Esophagus (tissue), 2 donors: ENCODE data around the gene NKD2. TPM values are rescaled to one million over a fixed set of nuclear protein-coding genes. Genes with fewer than 3 reads are reported as not detected.

ENCODE experiments used
- H3K27ac ChIP-seq, 2 donors: one replicate each; pipeline ENCODE4 v1.5.1; 2013; ENCODE audit warnings: low read depth in 2 of 2, mild to moderate bottlenecking in 2 of 2, inconsistent platforms in 1 of 2, low read length in 1 of 2, moderate library complexity in 1 of 2
- H3K27me3 ChIP-seq, 2 donors: one replicate each; pipeline ENCODE4 v1.6.1; 2013; ENCODE audit warnings: low read length in 2 of 2, control low read depth in 1 of 2, mild to moderate bottlenecking in 1 of 2; ENCODE audit not compliant: insufficient read depth in 2 of 2, control insufficient read depth in 1 of 2
- H3K36me3 ChIP-seq, 2 donors: one replicate each; pipeline ENCODE4 v1.6.1; 2013; ENCODE audit warnings: low read length in 1 of 2; ENCODE audit not compliant: control insufficient read depth in 2 of 2, insufficient read depth in 2 of 2
- H3K4me1 ChIP-seq, 2 donors: one replicate each; pipeline ENCODE4 v1.6.1; 2013; ENCODE audit warnings: low read length in 1 of 2; ENCODE audit not compliant: control insufficient read depth in 2 of 2, insufficient read depth in 2 of 2
- H3K4me3 ChIP-seq, 2 donors: one replicate each; pipeline ENCODE4 v1.5.1; 2013; ENCODE audit warnings: low read length in 2 of 2, mild to moderate bottlenecking in 2 of 2, low read depth in 1 of 2, moderate library complexity in 1 of 2
- H3K9me3 ChIP-seq, 2 donors: one replicate each; pipeline ENCODE4 v1.6.1; 2013; ENCODE audit warnings: mild to moderate bottlenecking in 2 of 2, low read depth in 1 of 2, low read length in 1 of 2, moderate library complexity in 1 of 2; ENCODE audit not compliant: control insufficient read depth in 2 of 2, insufficient read depth in 1 of 2
- WGBS, 2 donors: extraction: QIAGEN DNeasy Blood & Tissue Kit; methylation state at CpG; one replicate each; pipeline ENCODE4 v1.1.7; 2013; 5-methylcytosine and 5-hydroxymethylcytosine counted together
- polyA plus RNA-seq, 2 donors: library from polyadenylated mRNA; stranded (reverse); fragments of 200-250 nt; gene quantifications; one replicate each; pipeline ENCODE4 v1.2.3, GENCODE V29; 2013
- donor health status: healthy with polysubstance abuse.
- donor health status: Bipolar disorder and iron deficiency.

The NKD2 gene
- polyA plus RNA-seq, 2 donors: 4.2 to 4.5 TPM

DNA sequence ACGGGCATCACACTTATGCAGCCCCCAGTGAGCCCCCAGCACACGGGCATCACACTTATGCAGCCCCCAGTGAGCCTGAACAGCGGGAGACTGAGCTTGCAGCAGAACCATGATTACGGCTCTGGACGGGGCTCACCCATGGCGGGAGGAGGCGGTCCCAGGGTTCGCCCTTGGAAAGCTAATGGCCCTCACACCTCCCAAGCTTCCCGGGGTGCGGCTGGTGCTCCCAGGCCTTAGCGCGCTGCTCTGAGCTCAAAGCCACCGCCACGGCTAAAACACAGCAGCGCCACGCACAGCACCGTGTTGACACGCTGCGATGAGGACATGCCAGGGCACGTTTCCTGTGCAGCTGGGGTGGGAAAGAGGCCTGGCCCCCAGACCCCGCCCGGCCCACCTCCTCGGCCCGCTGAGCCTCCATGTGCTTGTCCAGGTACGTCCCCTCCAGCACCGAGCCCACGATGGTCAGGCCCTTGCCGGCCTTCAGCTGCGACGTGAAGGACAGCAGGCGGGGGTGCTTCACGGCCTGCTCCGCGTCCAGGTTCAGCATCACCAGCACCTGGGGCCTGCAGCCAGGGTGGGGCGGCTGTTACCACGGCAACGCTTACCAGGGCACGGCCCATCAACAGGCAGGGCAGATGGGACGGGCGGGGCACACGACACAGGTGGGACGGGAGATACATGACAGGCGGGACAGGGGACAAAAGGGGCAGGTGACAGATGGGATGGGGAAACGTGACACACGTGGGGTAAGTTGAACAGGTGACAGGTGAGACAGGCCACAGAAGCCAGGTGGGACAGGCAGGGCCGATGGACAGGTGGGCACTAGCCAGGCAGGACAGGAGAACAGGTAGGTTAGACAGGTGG, 64.9 kb downstream of the NKD2 start:
- H3K27me3 ChIP-seq: no peaks in the 10 kb centered on the region
- H3K36me3 ChIP-seq: peaks cover 3 to 34% of the 10 kb centered on the region in 2 donors
- H3K4me3 ChIP-seq: no peak overlapping the region
- 86 to 87% methylated on average over 45 to 46 of the region's 46 CpGs for WGBS, 2 donors
- H3K27ac ChIP-seq: no peak overlapping the region
- H3K9me3 ChIP-seq: no peaks in the 10 kb centered on the region
- H3K4me1 ChIP-seq: no peaks in the 10 kb centered on the region

GRCh38 chr5:1074226-1074625, 65.6 kb downstream of the NKD2 start:
- Histone ChIP-seq H3K4me1 (no peaks in the 10 kb centered on the region), H3K4me3 (no peak overlapping the region), H3K9me3 (no peaks in the 10 kb centered on the region), H3K27ac (no peak overlapping the region), H3K27me3 (no peaks in the 10 kb centered on the region), H3K36me3 (peaks cover 3 to 37% of the 10 kb centered on the region in 2 donors)
- WGBS, 2 donors: 90 to 92% methylated on average over 18 of the region's 18 CpGs

GRCh38 chr5:1074816-1075554, 66.4 kb downstream of the NKD2 start:
- Histone ChIP-seq H3K36me3 (peaks cover 3 to 33% of the 10 kb centered on the region in 2 donors), H3K9me3 (no peaks in the 10 kb centered on the region), H3K4me1 (no peaks in the 10 kb centered on the region), H3K4me3 (no peak overlapping the region), H3K27ac (no peak overlapping the region), H3K27me3 (no peaks in the 10 kb centered on the region)
- 90 to 91% methylated on average over 40 of the region's 40 CpGs for WGBS, 2 donors

DNA sequence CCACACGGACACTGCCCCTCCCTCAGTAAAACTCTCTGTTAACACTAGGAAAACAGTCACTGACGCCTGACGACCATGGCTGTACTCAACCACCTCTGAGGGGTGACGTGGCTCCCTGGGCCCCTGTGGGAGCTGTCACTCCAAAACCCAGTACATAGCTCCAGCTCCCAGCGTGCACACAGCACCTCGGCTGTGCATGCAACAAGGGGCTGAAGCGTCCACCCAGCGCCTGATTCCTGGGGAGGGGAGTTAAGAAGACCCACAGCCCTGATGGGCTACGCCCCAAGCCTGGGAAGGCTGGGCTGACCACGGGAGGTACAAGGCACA, 66.9 kb downstream of the NKD2 start:
- H3K9me3 ChIP-seq: no peaks in the 10 kb centered on the region
- H3K4me1 ChIP-seq: no peaks in the 10 kb centered on the region
- no peak overlapping the region for H3K4me3 ChIP-seq
- WGBS, 2 donors: 87 to 89% methylated on average over 10 of the region's 10 CpGs
- H3K36me3 ChIP-seq: peaks cover 3 to 33% of the 10 kb centered on the region in 2 donors
- H3K27ac ChIP-seq: no peak overlapping the region
- no peaks in the 10 kb centered on the region for H3K27me3 ChIP-seq

GRCh38 chr5:1075931-1076330, 67.3 kb downstream of the NKD2 start:
- Histone ChIP-seq H3K9me3 (no peaks in the 10 kb centered on the region), H3K27ac (no peak overlapping the region), H3K36me3 (peaks cover 3 to 33% of the 10 kb centered on the region in 2 donors), H3K4me1 (no peaks in the 10 kb centered on the region), H3K4me3 (no peak overlapping the region), H3K27me3 (no peaks in the 10 kb centered on the region)
- 96 to 97% methylated on average over 17 of the region's 17 CpGs for WGBS, 2 donors

DNA sequence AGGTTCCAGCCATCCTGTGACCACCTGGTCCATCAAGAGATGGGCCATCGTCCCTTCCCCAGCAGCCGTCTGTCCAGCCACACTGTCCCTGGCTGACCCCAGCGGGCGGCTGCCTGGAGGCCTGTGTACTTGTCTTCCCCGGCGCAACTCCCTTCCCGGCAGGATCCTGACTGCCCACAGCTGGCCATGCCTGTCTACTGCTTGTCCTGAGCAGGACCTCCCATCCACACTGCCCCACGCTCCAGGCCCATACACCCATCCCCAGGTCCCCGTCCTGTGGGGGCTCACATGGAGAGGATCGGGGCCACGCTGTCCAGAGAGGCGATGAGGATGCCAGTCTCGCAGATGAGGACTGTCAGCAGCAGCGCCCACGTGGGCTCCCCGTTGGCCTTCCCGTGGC, 67.8 kb downstream of the NKD2 start:
- WGBS, 2 donors: 93 to 94% methylated on average over 17 of the region's 17 CpGs
- no peaks in the 10 kb centered on the region for H3K27me3 ChIP-seq
- H3K36me3 ChIP-seq: peaks cover 3 to 33% of the 10 kb centered on the region in 2 donors
- H3K4me1 ChIP-seq: no peaks in the 10 kb centered on the region
- H3K4me3 ChIP-seq: no peak overlapping the region
- H3K9me3 ChIP-seq: no peaks in the 10 kb centered on the region
- H3K27ac ChIP-seq: no peak overlapping the region

DNA sequence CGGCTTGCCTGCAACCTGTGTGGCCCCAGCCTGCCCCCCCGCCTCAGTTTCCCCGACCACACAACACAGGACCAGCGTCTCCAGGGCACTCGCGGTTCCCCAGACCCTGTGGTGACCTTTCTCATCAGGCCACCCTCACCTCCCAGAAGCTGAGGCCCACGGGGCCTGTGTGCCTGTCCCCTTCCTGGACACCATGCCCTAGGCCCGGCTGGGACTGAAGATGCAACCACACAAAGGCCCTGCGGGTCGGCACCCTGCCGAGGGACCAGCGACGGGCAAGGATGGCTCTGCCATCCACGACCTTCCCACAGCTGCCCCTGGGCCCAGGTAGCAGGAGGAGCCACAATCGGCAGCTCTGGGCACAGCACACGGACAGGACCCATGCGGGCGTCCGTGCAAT, 68.4 kb downstream of the NKD2 start:
- Histone ChIP-seq H3K27ac (no peak overlapping the region), H3K4me1 (no peaks in the 10 kb centered on the region), H3K4me3 (no peak overlapping the region), H3K36me3 (peaks cover 3 to 33% of the 10 kb centered on the region in 2 donors), H3K9me3 (no peaks in the 10 kb centered on the region), H3K27me3 (no peaks in the 10 kb centered on the region)
- WGBS, 2 donors: 91 to 94% methylated on average over 19 of the region's 19 CpGs

DNA sequence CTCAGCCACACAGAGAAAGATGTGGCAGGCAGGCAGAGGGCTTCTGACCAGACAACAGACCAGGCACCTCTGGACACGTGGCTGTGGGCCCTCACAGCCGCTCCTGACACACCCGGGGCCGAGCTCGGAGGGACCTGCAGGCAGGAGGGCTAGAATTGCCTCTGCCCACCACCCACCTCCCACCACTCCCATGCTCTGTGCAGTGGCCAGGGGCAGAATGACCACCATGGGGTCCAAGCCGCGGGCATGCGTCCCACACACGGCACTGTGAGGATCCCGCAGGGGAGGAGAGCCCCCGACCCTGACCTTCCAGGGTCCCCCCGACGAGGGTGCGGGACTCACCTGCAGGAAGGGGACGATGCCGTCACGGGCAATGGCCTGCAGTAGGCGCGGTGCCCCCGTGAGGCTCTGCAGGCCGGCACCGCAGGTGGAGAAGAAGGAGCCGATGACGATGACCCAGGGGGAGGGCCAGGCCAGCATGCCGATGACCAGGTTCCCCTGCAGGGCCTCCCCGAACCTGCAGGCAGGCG, 69.0 kb downstream of the NKD2 start:
- Histone ChIP-seq H3K9me3 (no peaks in the 10 kb centered on the region), H3K27me3 (no peaks in the 10 kb centered on the region), H3K4me3 (no peak overlapping the region), H3K36me3 (peaks cover 3 to 33% of the 10 kb centered on the region in 2 donors), H3K27ac (no peak overlapping the region), H3K4me1 (no peaks in the 10 kb centered on the region)
- 95 to 96% methylated on average over 26 to 27 of the region's 27 CpGs for WGBS, 2 donors

DNA sequence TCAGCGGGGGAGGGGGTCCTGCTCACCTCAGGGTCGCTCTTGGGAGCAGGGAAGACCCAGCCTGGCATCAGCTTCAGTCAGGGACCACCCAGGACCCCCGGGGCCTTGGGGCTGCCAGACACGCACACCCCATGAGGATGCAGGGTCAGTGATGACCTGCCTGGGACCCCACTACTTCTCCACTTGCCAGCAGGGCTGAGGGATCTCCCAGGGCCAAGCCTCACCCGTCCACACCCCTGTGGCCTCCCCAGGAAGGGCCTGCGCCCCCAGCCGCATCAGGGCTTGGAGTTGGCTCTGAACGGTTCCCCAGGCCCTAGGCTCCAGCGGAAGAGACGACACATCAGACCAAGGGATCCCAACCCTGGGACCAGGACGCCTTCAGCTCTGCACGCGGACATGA, 69.6 kb downstream of the NKD2 start:
- no peaks in the 10 kb centered on the region for H3K9me3 ChIP-seq
- no peaks in the 10 kb centered on the region for H3K4me1 ChIP-seq
- no peaks in the 10 kb centered on the region for H3K27me3 ChIP-seq
- H3K36me3 ChIP-seq: peaks cover 3 to 33% of the 10 kb centered on the region in 2 donors
- no peak overlapping the region for H3K4me3 ChIP-seq
- H3K27ac ChIP-seq: no peak overlapping the region
- WGBS, 2 donors: 92 to 93% methylated on average over 13 of the region's 13 CpGs
